ENCODE data around the gene CSMD2.

- TF ChIP-seq CTCF (conservative IDR thresholded peaks at IDR 0.05) (no peak), EZH2 (IDR thresholded peaks at IDR 0.05; ENCODE audit: low read depth) (no peak)
These were observed 527.1 kb downstream of the CSMD2 start for GRCh38 chr1:33637846-33638440.

Measured in PC-9 (cell line).